ENCODE results near the gene INTS2.
A peak's percentile ranks its signal among the peaks of the same experiment; 100 is the strongest.
"Not testable (repeated sequence)": the region's sequence is repeated elsewhere in the genome, so short reads cannot be mapped to it uniquely, and the experiment has no call there.

Gene INTS2

DNA sequence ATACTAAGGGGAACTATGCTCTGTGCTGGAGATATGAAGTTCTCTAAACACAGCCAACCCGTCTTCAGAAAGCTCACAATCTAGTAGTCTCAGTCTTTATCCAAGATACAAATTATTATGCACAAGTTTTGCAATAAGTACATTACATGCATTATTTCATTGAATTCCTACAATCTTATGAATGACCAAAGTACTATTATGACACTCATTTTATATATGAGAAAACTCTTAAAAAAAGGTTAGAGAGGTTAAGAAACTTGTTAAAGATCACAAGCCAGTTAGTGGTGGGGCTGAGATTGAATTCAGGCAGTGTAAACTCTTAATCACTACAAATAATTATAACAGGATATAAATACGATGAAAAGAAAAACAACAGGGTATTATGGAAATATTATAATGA is 59.7 kb downstream of the INTS2 start:
- H3K9ac ChIP-seq (ENCODE audit: low read length) = no peak overlapping the region
- peaks cover 14% of the 10 kb centered on the region for H3K36me3 ChIP-seq (ENCODE audit: insufficient read depth, low read length)
- H3K4me3 ChIP-seq (ENCODE audit: low read depth in 1 of 2, low read length in 2 of 2) = no peak overlapping the region
- no peak overlapping the region for H3K27ac ChIP-seq (ENCODE audit: low read depth, low read length)
- no peaks in the 10 kb centered on the region for H3K27me3 ChIP-seq (ENCODE audit: control insufficient read depth in 1 of 2, insufficient read depth in 2 of 2, low read length in 2 of 2)
- peaks cover 5% of the 10 kb centered on the region for H3K4me1 ChIP-seq (ENCODE audit: insufficient read depth, low read length)
- no peaks in the 10 kb centered on the region for H3K9me3 ChIP-seq (ENCODE audit: low read length)

DNA sequence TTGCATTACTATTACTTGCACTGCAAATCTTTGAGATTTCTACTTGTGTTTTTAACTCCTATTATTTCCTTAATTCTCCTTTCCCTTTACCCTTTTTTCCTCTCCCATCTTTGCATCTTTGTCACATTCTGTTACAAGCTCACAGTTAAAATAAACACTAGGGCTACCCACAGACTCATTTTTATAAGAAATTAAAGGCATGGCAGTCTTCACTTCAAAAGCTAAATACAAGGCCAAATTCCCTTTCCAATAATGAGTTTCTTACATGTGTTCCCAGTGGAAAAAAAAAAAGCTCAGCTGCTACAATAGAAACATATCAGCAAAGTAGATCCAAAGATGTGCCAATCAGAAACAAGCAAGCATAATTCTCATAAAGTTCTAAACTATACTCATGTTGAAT is 60.7 kb downstream of the INTS2 start:
- H3K9me3 ChIP-seq (ENCODE audit: low read length) = no peaks in the 10 kb centered on the region
- no peaks in the 10 kb centered on the region for H3K27me3 ChIP-seq (ENCODE audit: control insufficient read depth in 1 of 2, insufficient read depth in 2 of 2, low read length in 2 of 2)
- no peak overlapping the region for H3K27ac ChIP-seq (ENCODE audit: low read depth, low read length)
- peaks cover 14% of the 10 kb centered on the region for H3K36me3 ChIP-seq (ENCODE audit: insufficient read depth, low read length)
- no peak overlapping the region for H3K4me3 ChIP-seq (ENCODE audit: low read depth in 1 of 2, low read length in 2 of 2)
- peaks cover 10% of the 10 kb centered on the region for H3K4me1 ChIP-seq (ENCODE audit: insufficient read depth, low read length)
- no peak overlapping the region for H3K9ac ChIP-seq (ENCODE audit: low read length)

DNA sequence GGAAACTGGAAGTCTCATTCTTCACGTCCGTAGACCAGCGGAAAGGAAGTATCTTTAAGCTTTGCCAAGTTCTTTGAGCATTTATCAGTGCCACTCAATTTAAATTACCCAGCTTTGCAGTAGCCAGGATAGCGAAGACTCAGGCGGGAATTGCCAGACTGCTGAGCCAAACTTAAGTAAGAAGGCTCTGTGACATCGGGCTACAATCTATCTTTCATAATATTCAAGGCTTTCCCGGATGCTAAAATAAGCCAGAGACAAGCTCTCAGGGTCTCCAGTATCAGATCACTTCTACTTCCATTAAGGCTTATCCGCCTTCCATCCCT is 64.0 kb downstream of the INTS2 start:
- no peaks in the 10 kb centered on the region for H3K9me3 ChIP-seq (ENCODE audit: low read length)
- H3K9ac ChIP-seq (ENCODE audit: low read length) = peak overlapping the region; percentile 62
- H3K27ac ChIP-seq (ENCODE audit: low read depth, low read length) = peak overlapping the region; percentile 57
- peaks cover 10% of the 10 kb centered on the region for H3K4me1 ChIP-seq (ENCODE audit: insufficient read depth, low read length)
- H3K27me3 ChIP-seq (ENCODE audit: control insufficient read depth in 1 of 2, insufficient read depth in 2 of 2, low read length in 2 of 2) = no peaks in the 10 kb centered on the region
- H3K4me3 ChIP-seq (ENCODE audit: low read depth in 1 of 2, low read length in 2 of 2) = peak overlapping the region; percentile 65 to 85
- H3K36me3 ChIP-seq (ENCODE audit: insufficient read depth, low read length) = no peaks in the 10 kb centered on the region

GRCh38 chr17:61862975-61863800 is 64.6 kb downstream of the INTS2 start, which contains the start of gene BRIP1:
Gene BRIP1 (minus strand): TSS chr17:61863528. CDS start chr17:61861539, 1,989 bp downstream.
- Histone ChIP-seq H3K9ac (ENCODE audit: low read length) (peak within 1 kb of the TSS; percentile 62), H3K4me3 (ENCODE audit: low read depth in 1 of 2, low read length in 2 of 2) (peak within 1 kb of the TSS; percentile 85 to 86), H3K27ac (ENCODE audit: low read depth, low read length) (peak within 1 kb of the TSS; percentile 57), H3K4me1 (ENCODE audit: insufficient read depth, low read length) (peaks cover 10% of the 10 kb centered on the region), H3K27me3 (ENCODE audit: control insufficient read depth in 1 of 2, insufficient read depth in 2 of 2, low read length in 2 of 2) (no peaks in the 10 kb centered on the region), H3K9me3 (ENCODE audit: low read length) (no peaks in the 10 kb centered on the region), H3K36me3 (ENCODE audit: insufficient read depth, low read length) (no peaks in the 10 kb centered on the region)

GRCh38 chr17:61862105-61862574 is 65.6 kb downstream of the INTS2 start:
- H3K27me3 ChIP-seq (ENCODE audit: control insufficient read depth in 1 of 2, insufficient read depth in 2 of 2, low read length in 2 of 2) = no peaks in the 10 kb centered on the region
- peaks cover 10% of the 10 kb centered on the region for H3K4me1 ChIP-seq (ENCODE audit: insufficient read depth, low read length)
- H3K9ac ChIP-seq (ENCODE audit: low read length) = no peak overlapping the region
- H3K9me3 ChIP-seq (ENCODE audit: low read length) = no peaks in the 10 kb centered on the region
- no peak overlapping the region for H3K4me3 ChIP-seq (ENCODE audit: low read depth in 1 of 2, low read length in 2 of 2)
- no peak overlapping the region for H3K27ac ChIP-seq (ENCODE audit: low read depth, low read length)
- H3K36me3 ChIP-seq (ENCODE audit: insufficient read depth, low read length) = no peaks in the 10 kb centered on the region

- not testable (repeated sequence) for H3K27me3 ChIP-seq (ENCODE audit: control insufficient read depth in 1 of 2, insufficient read depth in 2 of 2, low read length in 2 of 2); H3K4me3 ChIP-seq (ENCODE audit: low read depth in 1 of 2, low read length in 2 of 2); H3K9me3 ChIP-seq (ENCODE audit: low read length); H3K36me3 ChIP-seq (ENCODE audit: insufficient read depth, low read length); H3K9ac ChIP-seq (ENCODE audit: low read length); H3K27ac ChIP-seq (ENCODE audit: low read depth, low read length)
- peaks cover 10% of the 10 kb centered on the region for H3K4me1 ChIP-seq (ENCODE audit: insufficient read depth, low read length)
Measured at GRCh38 chr17:61860397-61860796, 67.4 kb downstream of the INTS2 start.

- H3K36me3 ChIP-seq (ENCODE audit: insufficient read depth, low read length) = no peaks in the 10 kb centered on the region
- H3K27me3 ChIP-seq (ENCODE audit: control insufficient read depth in 1 of 2, insufficient read depth in 2 of 2, low read length in 2 of 2) = no peaks in the 10 kb centered on the region
- no peak overlapping the region for H3K9ac ChIP-seq (ENCODE audit: low read length)
- no peak overlapping the region for H3K27ac ChIP-seq (ENCODE audit: low read depth, low read length)
- H3K9me3 ChIP-seq (ENCODE audit: low read length) = no peaks in the 10 kb centered on the region
- H3K4me1 ChIP-seq (ENCODE audit: insufficient read depth, low read length) = no peaks in the 10 kb centered on the region
- H3K4me3 ChIP-seq (ENCODE audit: low read depth in 1 of 2, low read length in 2 of 2) = no peak overlapping the region
Measured at GRCh38 chr17:61856035-61856434, 71.7 kb downstream of the INTS2 start.

GRCh38 chr17:61852857-61853256 is 74.9 kb downstream of the INTS2 start:
- Histone ChIP-seq H3K9ac (ENCODE audit: low read length) (no peak overlapping the region), H3K27ac (ENCODE audit: low read depth, low read length) (no peak overlapping the region), H3K4me1 (ENCODE audit: insufficient read depth, low read length) (no peaks in the 10 kb centered on the region), H3K4me3 (ENCODE audit: low read depth in 1 of 2, low read length in 2 of 2) (no peak overlapping the region), H3K36me3 (ENCODE audit: insufficient read depth, low read length) (no peaks in the 10 kb centered on the region), H3K9me3 (ENCODE audit: low read length) (no peaks in the 10 kb centered on the region), H3K27me3 (ENCODE audit: control insufficient read depth in 1 of 2, insufficient read depth in 2 of 2, low read length in 2 of 2) (no peaks in the 10 kb centered on the region)

GRCh38 chr17:61849674-61850073 is 78.1 kb downstream of the INTS2 start:
- H3K9me3 ChIP-seq (ENCODE audit: low read length) = no peaks in the 10 kb centered on the region
- no peak overlapping the region for H3K9ac ChIP-seq (ENCODE audit: low read length)
- H3K27ac ChIP-seq (ENCODE audit: low read depth, low read length) = no peak overlapping the region
- no peaks in the 10 kb centered on the region for H3K27me3 ChIP-seq (ENCODE audit: control insufficient read depth in 1 of 2, insufficient read depth in 2 of 2, low read length in 2 of 2)
- no peak overlapping the region for H3K4me3 ChIP-seq (ENCODE audit: low read depth in 1 of 2, low read length in 2 of 2)
- H3K4me1 ChIP-seq (ENCODE audit: insufficient read depth, low read length) = no peaks in the 10 kb centered on the region
- no peaks in the 10 kb centered on the region for H3K36me3 ChIP-seq (ENCODE audit: insufficient read depth, low read length)

- H3K27me3 ChIP-seq (ENCODE audit: control insufficient read depth in 1 of 2, insufficient read depth in 2 of 2, low read length in 2 of 2) = no peaks in the 10 kb centered on the region
- H3K9me3 ChIP-seq (ENCODE audit: low read length) = no peaks in the 10 kb centered on the region
- H3K9ac ChIP-seq (ENCODE audit: low read length) = no peak overlapping the region
- H3K4me3 ChIP-seq (ENCODE audit: low read depth in 1 of 2, low read length in 2 of 2) = no peak overlapping the region
- H3K27ac ChIP-seq (ENCODE audit: low read depth, low read length) = no peak overlapping the region
- H3K4me1 ChIP-seq (ENCODE audit: insufficient read depth, low read length) = no peaks in the 10 kb centered on the region
- H3K36me3 ChIP-seq (ENCODE audit: insufficient read depth, low read length) = no peaks in the 10 kb centered on the region
Measured at GRCh38 chr17:61848896-61849295, 78.9 kb downstream of the INTS2 start.

- Histone ChIP-seq H3K27me3 (ENCODE audit: control insufficient read depth in 1 of 2, insufficient read depth in 2 of 2, low read length in 2 of 2) (no peaks in the 10 kb centered on the region), H3K36me3 (ENCODE audit: insufficient read depth, low read length) (no peaks in the 10 kb centered on the region), H3K27ac (ENCODE audit: low read depth, low read length) (no peak overlapping the region), H3K4me3 (ENCODE audit: low read depth in 1 of 2, low read length in 2 of 2) (no peak overlapping the region), H3K9ac (ENCODE audit: low read length) (no peak overlapping the region), H3K9me3 (ENCODE audit: low read length) (no peaks in the 10 kb centered on the region), H3K4me1 (ENCODE audit: insufficient read depth, low read length) (no peaks in the 10 kb centered on the region)
Measured at GRCh38 chr17:61848247-61848646, 79.5 kb downstream of the INTS2 start.

GRCh38 chr17:61847659-61848058 is 80.1 kb downstream of the INTS2 start:
- no peak overlapping the region for H3K27ac ChIP-seq (ENCODE audit: low read depth, low read length)
- H3K9ac ChIP-seq (ENCODE audit: low read length) = no peak overlapping the region
- no peaks in the 10 kb centered on the region for H3K36me3 ChIP-seq (ENCODE audit: insufficient read depth, low read length)
- no peaks in the 10 kb centered on the region for H3K9me3 ChIP-seq (ENCODE audit: low read length)
- no peak overlapping the region for H3K4me3 ChIP-seq (ENCODE audit: low read depth in 1 of 2, low read length in 2 of 2)
- H3K4me1 ChIP-seq (ENCODE audit: insufficient read depth, low read length) = no peaks in the 10 kb centered on the region
- H3K27me3 ChIP-seq (ENCODE audit: control insufficient read depth in 1 of 2, insufficient read depth in 2 of 2, low read length in 2 of 2) = no peaks in the 10 kb centered on the region

All from muscle layer of colon (tissue), 2 donors.